Uterus (tissue), 2 donors: ENCODE results near the gene ACKR3.

Experiments used
- POLR2A ChIP-seq, 2 donors: fragments of 450-650 bp; IDR thresholded peaks; one replicate each; pipeline ENCODE4 v1.6.1; 2016; ENCODE audit warnings: antibody characterized with exemption in 2 of 2, mild to moderate bottlenecking in 1 of 2, moderate library complexity in 1 of 2
- TF ChIP-seq, protein P1 (sequence below), 4 experiments: fragments of 200-600 bp in 2 of 4; fragments of 450-650 bp in 2 of 4; sonication (generic) in 2 of 4; IDR thresholded peaks; one replicate each; pipeline ENCODE4 v1.5.1; 2016 to 2019; ENCODE audit warnings: antibody characterized with exemption in 4 of 4, mild to moderate bottlenecking in 2 of 4, moderate library complexity in 1 of 4

GRCh38 chr2:236576953-236577352 lies 7.3 kb downstream of the ACKR3 start:
- TF ChIP-seq, protein P1, sequence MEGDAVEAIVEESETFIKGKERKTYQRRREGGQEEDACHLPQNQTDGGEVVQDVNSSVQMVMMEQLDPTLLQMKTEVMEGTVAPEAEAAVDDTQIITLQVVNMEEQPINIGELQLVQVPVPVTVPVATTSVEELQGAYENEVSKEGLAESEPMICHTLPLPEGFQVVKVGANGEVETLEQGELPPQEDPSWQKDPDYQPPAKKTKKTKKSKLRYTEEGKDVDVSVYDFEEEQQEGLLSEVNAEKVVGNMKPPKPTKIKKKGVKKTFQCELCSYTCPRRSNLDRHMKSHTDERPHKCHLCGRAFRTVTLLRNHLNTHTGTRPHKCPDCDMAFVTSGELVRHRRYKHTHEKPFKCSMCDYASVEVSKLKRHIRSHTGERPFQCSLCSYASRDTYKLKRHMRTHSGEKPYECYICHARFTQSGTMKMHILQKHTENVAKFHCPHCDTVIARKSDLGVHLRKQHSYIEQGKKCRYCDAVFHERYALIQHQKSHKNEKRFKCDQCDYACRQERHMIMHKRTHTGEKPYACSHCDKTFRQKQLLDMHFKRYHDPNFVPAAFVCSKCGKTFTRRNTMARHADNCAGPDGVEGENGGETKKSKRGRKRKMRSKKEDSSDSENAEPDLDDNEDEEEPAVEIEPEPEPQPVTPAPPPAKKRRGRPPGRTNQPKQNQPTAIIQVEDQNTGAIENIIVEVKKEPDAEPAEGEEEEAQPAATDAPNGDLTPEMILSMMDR (IDR thresholded peaks at IDR 0.05): no peak
- TF ChIP-seq POLR2A (IDR thresholded peaks at IDR 0.05): no peak
